HG03103 (cell line): ENCODE data around the gene PACRG.

Source experiments
- ATAC-seq: cut with Tn5 transposase; IDR thresholded peaks from one replicate; pipeline ENCODE4 v1.9.1; 2021; ENCODE audit warnings: low read depth; ENCODE audit not compliant: unreplicated experiment

Gene PACRG

GRCh38 chr6:163226836-163227485 lies 499.2 kb downstream of the PACRG start:
- ATAC-seq: no peak

- ATAC-seq: no peak
Measured at GRCh38 chr6:163228041-163228440, 500.3 kb downstream of the PACRG start.

- ATAC-seq: no peak
Measured at GRCh38 chr6:163229050-163229449, 501.3 kb downstream of the PACRG start.

GRCh38 chr6:163230901-163231300 lies 503.1 kb downstream of the PACRG start:
- no peak for ATAC-seq

GRCh38 chr6:163231356-163232014 lies 503.7 kb downstream of the PACRG start:
- no peak for ATAC-seq

- ATAC-seq: no peak
Measured at GRCh38 chr6:163232015-163232523, 504.3 kb downstream of the PACRG start.

- no peak for ATAC-seq
Measured at GRCh38 chr6:163232649-163233048, 504.9 kb downstream of the PACRG start.

GRCh38 chr6:163237110-163237509 lies 509.3 kb downstream of the PACRG start:
- no peak for ATAC-seq

GRCh38 chr6:163239572-163240340 lies 512.0 kb downstream of the PACRG start:
- ATAC-seq: no peak

- no peak for ATAC-seq
Measured at GRCh38 chr6:163240556-163240955, 512.8 kb downstream of the PACRG start.

- no peak for ATAC-seq
Measured at GRCh38 chr6:163241683-163242082, 513.9 kb downstream of the PACRG start.

GRCh38 chr6:163243083-163243482 lies 515.3 kb downstream of the PACRG start:
- no peak for ATAC-seq

GRCh38 chr6:163243692-163244589 lies 516.2 kb downstream of the PACRG start:
- ATAC-seq: no peak

GRCh38 chr6:163248051-163248450 lies 520.3 kb downstream of the PACRG start:
- ATAC-seq: no peak

- ATAC-seq: no peak
Measured at GRCh38 chr6:163249651-163250101, 521.9 kb downstream of the PACRG start.

- no peak for ATAC-seq
Measured at GRCh38 chr6:163250116-163250515, 522.3 kb downstream of the PACRG start.

- ATAC-seq: no peak
Measured at GRCh38 chr6:163252061-163252591, 524.4 kb downstream of the PACRG start.

- no peak for ATAC-seq
Measured at GRCh38 chr6:163253556-163254213, 525.9 kb downstream of the PACRG start.

- ATAC-seq: no peak
Measured at GRCh38 chr6:163254341-163254835, 526.6 kb downstream of the PACRG start.
